ENCODE measurements around the gene RBMS3.
"Not testable (repeated sequence)": the region's sequence is repeated elsewhere in the genome, so short reads cannot be mapped to it uniquely, and the experiment has no call there.

The RBMS3 gene

DNA sequence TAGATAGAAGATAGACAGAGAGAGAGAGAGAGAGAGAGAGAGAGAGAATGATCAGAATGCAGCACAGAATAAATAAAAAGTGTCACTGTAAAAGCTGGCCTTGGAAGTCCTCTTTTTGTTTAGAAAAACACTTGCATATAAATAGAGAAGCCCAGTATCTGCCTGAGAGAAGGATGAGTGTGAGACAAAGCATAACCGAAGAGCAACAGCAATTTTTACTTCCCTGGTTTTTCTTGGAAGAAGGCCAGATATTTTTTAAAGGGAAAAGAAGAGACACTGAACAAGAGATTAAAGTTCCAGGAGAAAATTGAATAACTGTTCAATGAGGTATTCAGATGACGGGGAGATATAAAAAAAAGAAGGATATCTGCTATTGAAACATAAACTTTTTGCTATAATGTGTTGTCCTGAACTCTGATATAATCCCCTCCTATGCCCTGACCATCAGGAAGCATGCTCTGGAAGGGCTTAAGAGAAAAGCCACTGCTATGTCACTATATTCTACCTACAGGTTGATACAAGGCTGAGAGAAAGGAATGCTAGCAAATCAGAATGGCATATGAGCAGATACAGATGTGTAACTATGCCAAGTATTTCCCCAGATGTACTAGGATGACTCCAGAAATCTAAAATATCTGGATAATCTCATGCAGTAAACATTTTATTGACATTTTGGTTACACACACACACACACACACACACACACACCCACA lies 358.9 kb downstream of the RBMS3 start:
- DNase-seq: no peak

DNA sequence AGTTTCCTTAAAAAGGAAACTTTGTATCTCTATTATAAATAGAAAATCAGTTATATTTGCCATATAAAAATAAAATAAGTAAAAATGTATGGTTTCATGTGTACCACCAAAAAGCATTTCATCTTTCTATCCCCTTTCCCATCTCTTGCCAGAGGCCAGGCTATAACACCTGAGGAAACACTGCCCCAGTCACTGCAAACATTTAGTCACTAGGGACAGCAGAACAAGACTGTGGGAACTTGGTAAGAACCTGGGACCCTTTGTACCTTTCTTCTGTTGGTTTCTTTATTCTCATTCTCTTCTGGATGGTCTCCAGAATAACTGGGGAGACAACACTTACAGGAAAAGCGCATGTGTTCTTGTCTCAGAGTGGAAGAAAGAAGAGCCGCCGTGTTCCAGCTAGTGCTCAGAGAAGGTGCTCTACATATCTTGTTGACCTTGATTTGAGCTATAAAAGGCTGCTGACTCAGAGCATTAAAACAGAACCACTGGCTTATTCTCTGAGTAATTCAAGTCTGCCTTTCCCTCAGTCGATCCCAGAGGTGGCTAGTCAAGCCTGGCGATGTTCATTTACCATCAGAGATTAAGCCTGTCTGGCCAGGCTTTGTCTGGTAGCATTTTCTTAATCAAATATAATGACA lies 361.6 kb downstream of the RBMS3 start:
- no peak for DNase-seq

DNA sequence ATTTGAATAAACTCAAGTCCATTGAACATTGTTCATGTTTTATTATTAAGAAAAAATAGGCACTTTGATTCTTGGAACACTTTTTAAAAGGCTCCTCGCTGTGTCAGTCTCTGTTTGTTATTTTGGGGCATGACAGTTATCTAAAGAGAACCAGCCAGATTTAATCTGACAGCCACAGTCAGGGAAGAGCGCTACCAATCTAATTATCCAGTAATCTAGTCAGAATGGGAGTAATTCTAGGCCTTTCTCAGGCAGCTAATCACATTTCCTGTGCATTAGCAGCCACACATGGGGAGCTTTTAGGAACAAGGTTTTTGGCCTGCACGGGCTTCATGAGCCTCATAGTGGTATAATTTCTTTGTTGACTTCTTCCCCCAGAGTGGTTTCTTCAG lies 362.2 kb downstream of the RBMS3 start:
- no peak for DNase-seq

DNA sequence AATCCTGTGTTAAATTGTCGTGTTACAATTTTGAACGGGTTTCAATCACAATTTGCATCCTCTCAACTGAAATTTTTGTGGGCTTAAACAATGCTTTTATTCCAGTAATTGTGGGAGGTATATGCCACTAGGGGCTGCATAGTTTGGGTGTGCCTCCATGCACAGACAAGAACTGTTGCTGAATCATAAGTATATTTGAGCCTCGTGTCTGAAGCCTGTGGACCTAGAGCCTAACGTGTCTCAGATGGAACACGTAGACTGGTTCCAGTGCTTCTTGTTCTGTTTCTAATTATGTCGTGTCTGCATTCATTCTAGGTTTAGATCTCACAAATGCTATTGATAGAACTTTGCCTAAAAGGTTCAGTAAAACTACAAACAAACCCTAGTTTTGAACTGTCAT lies 363.4 kb downstream of the RBMS3 start:
- DNase-seq: no peak

DNA sequence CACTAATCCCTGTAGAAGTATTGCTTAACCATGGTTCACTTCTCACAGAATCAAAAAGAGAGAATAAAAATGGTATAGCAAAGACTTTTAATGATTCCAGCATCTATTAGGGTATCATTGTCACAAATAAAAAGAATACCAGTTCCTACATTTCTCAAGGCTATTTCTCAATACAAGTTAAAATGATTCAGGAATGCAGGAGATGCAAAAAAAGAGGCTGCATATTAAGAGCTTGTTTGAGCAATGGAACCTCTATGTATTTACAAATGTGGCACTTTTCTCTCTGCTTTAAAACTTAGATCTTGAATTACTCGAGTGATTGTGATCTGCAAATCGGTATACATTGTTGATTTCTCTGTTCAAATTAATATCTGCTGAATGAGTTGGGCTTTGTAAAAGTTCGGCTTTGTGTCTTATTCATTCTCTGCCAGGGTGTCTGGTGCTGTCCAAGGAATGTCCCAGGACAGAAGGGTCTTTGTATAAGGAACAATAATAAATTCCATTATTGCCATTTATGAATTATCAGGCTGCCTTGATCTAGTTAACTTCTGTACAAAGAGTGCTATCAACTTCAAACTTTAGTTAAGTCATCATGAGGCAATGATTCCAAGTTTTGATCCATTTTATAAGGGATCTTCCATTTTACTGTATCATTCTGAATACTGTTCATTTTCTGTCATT lies 364.2 kb downstream of the RBMS3 start:
- no peak for DNase-seq

DNA sequence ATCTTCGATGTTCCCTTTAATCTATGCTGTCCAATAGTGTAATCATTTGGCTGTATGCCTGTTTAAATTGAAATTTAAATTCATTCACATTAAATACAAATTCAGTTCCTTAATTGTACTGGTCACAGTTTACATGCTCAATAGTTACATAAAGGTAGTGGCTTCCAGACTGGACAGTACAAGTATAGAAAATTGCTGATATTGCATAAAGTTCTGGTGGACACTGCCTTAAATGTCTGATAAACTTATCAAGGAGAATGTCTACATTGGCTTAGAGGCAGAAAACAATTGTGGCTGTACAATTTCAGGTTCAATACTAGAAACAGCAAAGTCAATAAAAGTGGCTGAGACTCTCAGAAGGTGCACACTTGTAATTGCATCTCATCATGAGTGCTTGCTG lies 365.2 kb downstream of the RBMS3 start:
- no peak for DNase-seq

DNA sequence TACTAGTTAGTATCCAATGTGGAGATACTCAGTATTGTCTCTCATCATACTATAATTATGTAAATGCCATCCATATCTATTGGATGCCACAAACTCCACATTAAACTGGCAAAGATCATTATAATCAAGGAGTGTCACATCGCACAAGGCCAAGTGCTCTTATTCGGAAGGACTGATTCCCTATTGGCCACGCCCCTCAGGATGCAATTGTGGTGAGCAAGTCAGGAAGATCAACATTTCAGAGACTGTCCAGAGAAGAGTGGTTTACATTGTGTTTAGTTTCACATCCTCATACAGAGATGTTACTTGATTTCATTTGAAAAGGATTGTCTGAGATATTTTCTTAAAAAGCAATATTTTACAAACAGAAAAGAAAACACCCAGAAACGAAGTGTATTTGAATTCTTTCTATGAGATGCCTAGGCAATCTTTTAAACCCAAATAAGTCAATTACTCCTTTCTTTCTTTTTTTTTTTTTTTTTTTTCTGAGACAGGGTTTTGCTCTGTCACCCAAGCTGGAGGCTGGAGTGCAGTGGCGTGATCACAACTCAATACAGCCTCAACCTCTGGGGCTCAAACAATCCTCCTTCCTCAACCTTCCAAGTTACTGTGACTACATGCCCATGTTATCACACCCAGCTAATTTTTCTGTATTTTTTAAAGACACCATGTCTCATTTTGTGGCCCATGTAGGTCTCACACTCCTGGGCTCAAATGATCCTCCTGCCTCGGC lies 369.1 kb downstream of the RBMS3 start:
- DNase-seq: no peak

DNA sequence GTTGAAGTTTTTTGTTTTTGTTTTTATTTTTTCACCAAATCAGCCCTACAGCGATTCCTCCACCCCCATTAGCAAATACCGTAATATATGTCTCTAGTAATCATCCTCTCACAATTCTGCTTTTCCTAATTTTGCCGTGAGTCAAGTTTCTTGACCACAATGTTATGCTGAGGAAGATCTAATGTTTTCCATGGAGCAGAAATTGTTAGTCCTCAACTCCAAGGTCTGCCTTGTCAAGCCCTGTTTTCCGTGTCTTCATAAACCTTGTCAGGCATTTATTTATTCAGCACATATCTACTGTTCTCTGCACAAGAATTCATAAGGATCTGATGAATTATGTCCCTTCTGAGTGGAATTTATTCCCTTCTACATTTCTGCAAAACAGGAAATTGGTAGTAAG lies 372.8 kb downstream of the RBMS3 start:
- no peak for DNase-seq

DNA sequence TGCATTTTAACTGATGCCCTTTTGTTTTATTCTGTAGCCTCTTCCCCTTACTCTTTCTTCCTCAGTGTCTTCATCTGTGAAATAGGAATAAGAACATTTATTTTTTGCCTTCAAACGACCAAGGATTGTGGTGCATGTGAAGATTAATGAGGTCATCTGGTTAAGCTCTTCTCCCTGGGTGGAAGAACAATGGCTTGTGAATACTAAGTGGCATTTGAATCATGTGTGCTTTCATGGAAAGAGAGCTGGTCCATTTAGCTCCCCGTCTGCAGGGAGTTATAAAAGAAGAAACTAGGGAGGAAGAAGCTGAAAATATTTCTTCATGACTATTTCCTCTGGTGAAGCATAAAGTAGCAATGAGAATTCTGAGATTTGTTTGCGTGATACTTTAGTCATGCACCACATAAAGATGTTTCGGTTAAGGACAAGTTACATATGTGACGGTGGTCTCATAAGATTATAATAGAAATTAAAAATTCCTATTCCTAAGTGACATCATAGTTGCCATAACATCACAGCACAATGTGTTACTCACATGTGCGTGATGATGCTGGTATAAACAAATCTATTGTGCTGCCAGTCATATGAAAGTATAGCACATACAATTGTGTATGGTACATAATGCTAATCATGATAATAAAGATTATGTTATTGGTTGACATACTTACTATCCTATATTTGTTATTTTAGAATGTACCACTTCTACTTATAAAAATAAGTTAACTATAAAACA lies 374.3 kb downstream of the RBMS3 start:
- DNase-seq: no peak

DNA sequence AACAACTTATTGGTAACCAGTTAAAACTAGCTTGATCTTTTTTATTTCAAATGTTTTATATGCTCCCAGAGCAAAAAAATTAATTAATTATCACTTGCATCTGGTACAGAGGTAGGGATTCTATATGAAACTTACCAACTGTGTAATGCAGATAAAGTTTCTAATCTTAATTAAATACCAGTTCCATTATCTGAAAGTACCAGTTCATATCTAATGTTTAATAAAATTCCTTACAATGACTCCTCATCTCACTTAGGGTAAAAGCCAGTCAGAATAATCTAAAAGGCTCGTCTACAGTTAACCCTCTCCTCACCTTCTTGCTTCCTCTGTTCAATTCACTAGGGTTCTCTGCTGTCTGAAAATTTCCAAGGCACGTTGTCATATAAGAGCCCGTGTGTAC lies 384.8 kb downstream of the RBMS3 start:
- DNase-seq: no peak

DNA sequence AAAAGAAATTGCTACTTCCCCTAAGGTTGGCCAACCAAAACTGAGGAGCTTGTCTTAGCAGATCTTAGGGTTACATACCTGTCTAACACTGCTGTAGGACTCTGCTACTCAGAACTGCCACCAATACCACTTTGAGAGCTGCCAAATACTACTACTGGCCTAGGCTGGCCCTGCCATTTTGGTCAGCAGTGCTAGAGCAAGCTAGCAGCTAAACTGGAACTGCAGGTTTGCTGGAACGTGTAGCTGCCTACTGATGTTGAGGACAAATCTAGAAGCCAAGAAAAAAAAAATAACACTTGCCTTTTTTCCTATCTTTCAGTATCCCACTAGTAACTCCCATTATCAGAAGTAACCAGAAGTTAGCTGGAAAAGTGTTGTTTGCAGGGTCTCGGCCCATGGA lies 387.4 kb downstream of the RBMS3 start:
- no peak for DNase-seq

DNA sequence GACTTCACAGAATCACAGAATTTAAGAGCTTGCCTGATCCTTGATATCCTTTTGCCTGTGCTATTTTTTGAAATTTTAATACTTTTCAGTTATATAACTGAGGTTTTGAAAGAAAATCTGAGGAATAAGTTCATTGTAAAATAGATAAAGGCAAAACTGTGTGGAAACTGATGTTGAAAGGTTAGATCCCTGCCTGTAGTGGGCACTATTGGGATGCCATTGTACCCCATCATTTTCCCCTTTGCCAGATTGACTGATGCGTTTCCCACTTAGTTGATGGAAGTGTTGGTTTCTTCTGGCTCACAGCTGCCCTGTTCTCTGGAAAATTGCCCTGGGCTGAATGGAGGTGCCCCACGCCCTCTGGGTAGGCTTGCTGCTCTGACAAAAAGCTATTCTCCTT lies 387.9 kb downstream of the RBMS3 start:
- no peak for DNase-seq

DNA sequence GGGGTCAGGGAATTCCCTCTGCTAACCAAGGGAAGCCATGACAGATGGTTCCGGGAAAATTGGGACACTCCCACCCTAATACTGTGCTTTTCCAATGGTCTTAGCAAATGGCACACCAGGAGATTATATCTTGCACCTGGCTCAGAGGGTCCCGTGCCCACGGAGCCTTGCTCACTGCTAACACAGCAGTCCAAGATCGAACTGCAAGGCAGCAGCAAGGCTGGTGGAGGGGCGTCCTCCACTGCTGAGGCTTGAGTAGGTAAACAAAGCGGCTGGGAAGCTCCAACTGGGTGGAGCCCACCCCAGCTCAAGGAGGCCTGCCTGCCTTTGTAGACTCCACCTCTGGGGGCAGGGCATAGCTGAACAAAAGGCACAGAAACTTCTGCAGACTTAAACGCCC lies 389.6 kb downstream of the RBMS3 start:
- not testable (repeated sequence) for DNase-seq

DNA sequence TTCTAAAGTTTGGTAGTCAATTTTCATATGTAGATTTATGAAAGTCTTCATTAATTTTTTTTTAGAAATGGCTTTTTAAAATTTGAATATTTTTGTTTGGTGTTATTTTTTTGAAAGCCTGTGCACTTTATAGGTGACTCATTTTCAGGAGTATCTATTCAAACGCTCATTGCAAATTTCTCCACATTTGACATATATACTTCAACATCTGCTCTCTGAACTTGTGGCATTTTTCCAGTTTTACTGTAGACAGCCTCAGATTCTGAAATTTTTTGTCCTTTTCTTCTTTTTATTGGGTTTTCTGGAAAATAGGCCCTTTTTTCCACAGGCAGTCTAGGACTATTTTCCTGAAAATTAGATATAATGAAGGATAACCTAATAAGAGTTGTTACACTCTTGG lies 396.6 kb downstream of the RBMS3 start:
- no peak for DNase-seq

DNA sequence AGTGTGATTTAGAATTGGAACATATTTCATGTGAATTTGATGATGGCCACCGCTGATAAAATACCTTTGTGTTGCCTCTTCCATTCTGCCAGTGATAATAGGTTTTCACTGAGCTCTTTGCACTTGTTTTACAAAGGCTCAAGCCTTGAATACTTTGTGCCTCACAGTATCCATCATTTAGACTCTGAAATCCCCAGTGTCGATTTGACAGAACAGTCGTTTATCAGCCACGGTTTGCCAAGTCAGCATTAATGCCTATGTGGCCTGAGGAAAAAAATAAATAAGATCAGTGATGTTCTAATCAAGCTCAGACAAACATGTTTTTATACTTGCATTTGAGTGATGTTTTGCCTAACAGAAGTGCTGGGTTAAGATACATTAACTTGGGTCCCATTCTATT lies 399.1 kb downstream of the RBMS3 start:
- DNase-seq: no peak

DNA sequence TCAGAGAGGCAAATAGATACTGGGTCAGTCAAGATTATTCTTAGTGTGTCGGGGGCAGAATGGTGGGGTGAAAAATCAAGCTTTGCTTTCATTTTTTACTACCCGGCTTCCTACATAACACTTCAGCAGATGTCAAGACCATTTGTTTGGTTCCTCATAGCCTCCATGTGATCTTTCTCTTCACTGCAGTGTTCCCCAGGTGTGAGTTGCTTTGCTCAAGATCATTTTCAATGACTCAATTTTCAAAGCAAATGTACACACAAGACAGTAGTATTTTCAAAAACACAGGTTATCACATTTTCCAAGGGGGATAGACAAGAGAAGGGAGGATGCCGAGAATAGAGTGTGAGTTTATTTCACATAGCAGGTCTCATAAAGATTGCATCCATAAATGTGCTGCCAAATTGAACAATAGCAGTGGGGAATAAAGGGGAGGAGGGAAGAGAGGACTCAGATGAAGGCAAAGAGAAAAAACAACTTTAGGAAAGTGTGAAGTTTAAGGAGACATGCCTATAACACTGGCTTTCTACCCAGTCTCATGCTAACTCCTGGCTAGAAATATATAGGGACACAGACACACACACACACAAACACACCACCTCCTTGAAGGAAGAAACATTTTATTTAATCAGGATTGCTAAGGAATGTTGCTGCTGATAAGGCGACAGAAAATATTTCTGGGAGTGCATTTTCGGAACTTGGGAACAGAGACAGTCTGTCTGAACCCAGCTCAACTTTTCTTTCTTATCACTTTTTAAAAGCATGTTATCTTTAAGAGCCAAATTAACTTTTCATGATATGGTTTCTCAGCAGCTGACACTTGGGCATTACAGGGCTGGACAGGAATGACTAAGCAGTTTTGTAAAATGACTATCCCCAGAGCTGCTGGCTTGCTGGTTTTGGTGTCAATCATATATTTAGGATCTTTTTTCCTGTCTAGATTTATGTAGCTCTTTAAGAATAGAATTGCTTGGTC lies 402.4 kb downstream of the RBMS3 start:
- peak; percentile 47 for DNase-seq

DNA sequence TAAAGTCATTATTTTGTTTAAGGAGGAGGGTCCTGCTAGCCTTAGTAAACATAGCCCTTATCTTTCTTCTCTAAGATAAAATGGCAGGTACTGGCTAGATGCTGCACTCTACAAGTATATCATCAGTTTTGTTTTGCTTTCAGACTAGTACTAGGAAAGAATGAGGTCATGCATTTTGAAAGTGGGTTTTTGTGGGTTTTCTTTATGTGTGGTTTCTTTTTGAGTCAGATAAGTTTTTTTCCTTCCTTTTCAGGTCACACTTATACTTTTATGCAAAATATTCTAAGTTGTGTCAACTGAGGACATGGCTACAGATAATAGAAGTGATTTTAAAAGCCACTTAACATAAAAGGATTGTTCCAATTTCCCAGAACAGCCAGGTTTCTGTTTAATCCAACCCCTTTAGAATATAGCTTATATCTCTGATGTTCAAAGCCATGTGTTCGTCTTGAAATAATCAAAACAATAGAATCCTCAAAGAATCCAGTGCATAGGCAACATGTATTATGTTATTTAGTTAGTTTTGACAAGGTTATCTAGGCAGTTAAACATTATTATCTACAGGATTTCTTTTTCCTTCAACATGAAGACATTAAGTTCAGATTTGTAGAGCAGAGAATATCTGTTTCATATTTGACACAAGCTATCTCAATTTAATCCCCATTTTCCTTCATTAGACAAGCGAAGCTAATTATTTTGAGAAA lies 406.2 kb downstream of the RBMS3 start:
- peak; percentile 78 for DNase-seq

DNA sequence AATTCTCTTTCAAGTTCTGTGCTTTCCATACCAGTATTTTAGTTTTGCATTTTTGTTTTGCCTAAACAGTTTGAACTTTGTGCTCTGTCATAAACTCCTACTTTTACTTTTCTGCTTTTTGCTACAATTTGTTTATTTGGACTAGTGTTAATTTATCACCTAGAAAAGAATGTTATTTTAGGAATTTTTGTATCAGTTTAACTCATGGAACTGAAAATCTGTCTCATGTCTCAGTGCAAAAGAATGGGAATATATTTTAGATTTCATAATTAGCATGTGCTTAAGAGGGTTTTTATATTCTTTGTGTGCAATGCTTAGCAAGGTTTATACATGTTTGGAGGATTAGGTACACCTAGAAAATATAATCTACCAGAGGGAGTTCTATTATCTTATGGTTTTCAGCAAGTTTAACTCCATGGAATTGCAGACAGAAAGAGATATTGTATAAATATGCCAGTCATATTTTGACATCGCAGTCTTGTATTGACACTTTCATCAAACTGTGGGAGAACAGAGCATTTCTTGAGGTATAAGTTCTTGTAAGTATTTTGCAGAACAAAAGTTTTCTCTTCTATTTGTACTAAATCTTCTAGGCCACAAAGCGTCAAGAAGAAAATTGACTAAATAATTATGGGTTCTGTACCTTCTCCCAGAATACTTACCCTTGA lies 409.9 kb downstream of the RBMS3 start:
- no peak for DNase-seq

DNA sequence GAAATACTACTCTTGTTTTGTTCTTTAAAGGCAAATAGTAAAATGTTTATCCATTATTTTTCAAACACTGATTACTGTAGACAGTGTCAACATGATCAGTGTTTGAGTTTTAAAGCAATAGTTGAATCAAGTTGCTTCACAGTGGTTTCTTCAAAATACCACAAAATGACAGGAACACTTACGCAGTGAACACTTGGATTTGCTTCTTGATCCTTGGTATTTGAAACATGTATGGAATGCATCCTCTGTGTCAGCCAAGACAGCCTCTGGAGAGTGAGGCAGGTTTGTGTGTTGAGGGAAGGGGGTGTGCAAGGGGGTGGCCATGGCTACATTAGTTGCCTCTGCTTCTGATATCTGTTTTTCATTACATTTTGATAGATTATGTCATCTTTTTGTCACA lies 413.0 kb downstream of the RBMS3 start:
- DNase-seq: no peak

DNA sequence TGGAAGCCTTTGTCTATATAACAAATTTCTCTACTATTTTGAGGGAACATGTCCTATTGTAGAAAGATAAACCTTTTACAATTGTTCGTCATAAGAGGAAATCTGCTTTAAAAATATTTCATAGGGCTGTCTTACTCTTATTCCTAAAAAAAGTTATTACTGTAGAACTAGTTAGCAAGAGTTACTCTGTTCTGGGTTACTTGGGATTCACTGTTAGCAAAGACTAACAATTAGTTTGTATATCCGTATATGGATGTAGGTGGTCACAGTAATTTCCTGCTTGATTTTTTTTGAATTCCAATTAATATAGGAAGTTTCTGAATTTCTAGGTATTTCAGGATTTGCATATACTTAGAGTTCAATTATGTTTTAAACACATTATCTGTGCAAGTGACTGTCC lies 413.5 kb downstream of the RBMS3 start:
- DNase-seq: no peak

DNA sequence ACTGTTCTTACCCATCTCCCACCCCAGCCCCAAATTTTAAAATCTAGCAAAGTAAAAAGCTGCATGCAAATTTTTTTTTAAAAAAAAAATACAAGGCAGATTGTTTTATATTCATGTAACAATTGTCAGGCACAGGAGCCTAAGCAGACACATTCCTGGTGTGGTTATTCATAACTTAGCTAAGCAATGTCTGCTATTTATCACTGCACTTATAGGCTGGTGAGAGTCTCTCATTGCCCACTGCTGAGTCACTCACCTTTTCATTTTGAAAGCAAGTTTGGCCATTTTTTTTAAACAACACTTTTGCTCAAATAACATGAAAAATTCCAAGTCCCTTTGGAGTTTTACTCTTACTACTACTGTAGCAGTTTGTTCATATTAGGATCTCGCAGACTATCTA lies 413.9 kb downstream of the RBMS3 start:
- DNase-seq: no peak

All from activated CD4-positive, alpha-beta T cell treated with anti-CD3 and anti-CD28 coated beads, Interleukin-2, Interleukin-6, amounts not matched to agents 100 ng/mL and 50 ng/mL, durations not matched to agents 16 hours and 8 hours (primary cell).